GM21390 (cell line): ENCODE results near the gene CHPF.
A peak's percentile ranks its signal among the peaks of the same experiment; 100 is the strongest.

Experiments used
- ATAC-seq: cut with Tn5 transposase; IDR thresholded peaks from one replicate; pipeline ENCODE4 v1.9.1; 2021; ENCODE audit not compliant: unreplicated experiment

CHPF gene, protein sequence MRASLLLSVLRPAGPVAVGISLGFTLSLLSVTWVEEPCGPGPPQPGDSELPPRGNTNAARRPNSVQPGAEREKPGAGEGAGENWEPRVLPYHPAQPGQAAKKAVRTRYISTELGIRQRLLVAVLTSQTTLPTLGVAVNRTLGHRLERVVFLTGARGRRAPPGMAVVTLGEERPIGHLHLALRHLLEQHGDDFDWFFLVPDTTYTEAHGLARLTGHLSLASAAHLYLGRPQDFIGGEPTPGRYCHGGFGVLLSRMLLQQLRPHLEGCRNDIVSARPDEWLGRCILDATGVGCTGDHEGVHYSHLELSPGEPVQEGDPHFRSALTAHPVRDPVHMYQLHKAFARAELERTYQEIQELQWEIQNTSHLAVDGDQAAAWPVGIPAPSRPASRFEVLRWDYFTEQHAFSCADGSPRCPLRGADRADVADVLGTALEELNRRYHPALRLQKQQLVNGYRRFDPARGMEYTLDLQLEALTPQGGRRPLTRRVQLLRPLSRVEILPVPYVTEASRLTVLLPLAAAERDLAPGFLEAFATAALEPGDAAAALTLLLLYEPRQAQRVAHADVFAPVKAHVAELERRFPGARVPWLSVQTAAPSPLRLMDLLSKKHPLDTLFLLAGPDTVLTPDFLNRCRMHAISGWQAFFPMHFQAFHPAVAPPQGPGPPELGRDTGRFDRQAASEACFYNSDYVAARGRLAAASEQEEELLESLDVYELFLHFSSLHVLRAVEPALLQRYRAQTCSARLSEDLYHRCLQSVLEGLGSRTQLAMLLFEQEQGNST

DNA sequence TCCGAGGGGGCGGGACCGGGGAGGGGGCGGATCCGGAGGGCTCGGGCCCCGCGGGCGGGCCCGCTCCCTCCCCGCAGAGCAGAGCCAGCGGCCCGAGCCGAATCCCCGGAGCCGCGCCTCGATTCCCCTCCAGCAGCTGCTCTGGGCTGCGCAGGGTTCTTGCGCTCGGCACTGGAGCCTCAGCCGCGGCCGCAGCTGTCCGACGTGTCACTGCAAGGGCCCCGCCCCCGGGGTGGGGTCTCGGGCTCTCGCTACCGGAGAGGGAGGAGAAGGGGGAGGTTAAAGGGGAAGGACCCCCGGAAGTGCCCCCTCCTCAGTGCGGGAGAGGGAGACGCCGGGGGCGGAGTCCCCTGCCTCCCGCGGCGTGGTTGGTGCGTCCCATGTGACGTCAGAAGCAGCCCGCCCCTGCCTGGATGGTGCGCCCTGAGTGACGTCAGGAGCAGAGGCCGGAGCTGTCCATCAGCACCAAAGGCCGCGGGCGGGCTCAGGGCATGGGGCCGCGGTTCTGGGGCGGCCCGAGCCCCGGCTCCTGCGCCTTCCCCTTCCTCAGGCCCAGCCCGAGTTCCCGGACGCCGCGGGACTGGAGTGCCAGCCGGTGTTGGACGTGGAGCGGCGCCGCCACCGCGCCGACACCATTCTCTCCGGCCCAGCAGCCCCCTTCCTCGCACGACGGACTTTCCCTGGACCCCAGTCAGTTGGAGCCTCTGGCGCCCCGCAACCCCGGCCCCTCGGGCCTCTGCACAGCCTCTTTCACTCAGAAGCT, at the start of gene CHPF, which contains the start of gene TMEM198:
CHPF (minus strand) TSS at position 214 of the 763 bp plus-strand sequence. CDS start 271 bp downstream, outside the sequence.
TMEM198 (plus strand) TSS at position 433 of the 763 bp plus-strand sequence. CDS start 700 bp downstream, outside the sequence.
- peak; percentile 73 for ATAC-seq

DNA sequence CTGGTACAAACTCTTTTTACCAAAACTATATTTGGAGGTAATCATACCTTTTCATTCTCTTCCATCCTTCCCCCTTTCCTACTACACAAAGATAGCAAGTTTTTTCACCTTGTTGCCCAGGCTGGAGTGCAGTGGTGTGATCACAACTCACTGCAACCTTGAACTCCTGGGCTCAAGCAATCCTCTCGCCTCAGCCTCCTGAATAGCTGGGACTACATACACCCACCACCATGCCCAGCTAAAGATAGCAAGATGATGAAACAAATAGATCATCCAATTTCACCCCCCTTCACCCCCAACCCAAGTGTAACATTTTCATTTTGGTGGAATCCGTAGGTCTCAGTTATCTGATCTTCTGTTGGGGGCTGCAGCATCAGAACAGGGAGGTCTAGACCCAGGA, 49.5 kb upstream of the CHPF start:
- ATAC-seq: no peak

DNA sequence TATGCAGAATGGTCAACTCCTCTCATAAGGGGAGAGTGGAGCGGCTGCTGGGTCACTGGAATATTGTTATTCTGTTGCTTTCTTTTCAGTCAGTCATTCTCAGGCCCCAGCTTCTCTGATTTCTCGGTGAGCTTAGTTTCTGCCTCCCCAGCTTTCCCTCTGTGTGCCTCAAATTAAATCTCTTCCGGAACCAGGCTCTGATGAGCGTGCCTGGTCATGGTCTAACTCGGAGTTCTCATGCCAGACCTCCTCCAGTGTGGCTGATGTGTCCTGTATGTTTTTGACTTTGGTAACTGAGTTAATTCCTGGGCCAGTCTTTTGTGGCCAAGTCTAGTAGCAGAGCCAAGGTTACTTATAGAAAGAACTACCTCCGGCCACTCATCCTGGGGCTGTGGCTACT, 49.1 kb upstream of the CHPF start:
- no peak for ATAC-seq

DNA sequence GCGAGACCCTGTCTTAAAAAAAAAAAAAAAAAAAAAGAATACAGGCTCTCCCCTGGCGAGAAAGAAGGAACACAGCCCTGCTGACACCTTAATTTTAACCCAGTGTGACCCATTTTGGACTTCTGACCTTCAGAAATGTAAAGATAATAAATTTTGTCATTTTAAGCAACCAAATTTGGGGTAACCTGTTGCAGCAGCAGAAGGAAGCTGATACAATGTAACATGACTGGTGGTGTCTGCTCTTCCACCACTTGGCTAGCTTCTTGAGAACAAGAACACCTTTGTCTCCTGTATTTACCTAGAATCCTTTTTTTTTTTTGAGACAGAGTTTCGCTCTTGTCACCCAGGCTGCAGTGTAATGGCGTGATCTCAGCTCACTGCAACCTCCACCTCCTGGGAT, 47.5 kb upstream of the CHPF start:
- no peak for ATAC-seq

DNA sequence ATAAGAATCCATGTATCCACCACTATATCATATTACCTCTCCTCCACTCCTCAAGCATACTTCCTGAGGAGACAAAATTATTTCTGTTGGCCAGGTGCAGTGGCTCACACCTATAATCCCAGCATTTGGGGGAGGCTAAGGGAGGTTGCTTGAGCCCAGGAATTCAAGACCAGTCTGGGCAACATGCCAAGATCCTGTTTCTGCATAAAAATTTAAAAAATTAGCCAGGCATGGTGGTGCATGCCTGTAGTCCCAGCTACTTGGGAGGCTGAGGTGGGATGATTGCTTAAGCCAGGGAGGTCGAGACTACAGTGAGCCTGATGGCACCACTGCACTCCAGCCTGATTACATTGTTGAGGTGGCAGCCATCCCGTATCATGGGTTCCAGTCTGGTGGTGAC, 37.7 kb upstream of the CHPF start:
- ATAC-seq: no peak

DNA sequence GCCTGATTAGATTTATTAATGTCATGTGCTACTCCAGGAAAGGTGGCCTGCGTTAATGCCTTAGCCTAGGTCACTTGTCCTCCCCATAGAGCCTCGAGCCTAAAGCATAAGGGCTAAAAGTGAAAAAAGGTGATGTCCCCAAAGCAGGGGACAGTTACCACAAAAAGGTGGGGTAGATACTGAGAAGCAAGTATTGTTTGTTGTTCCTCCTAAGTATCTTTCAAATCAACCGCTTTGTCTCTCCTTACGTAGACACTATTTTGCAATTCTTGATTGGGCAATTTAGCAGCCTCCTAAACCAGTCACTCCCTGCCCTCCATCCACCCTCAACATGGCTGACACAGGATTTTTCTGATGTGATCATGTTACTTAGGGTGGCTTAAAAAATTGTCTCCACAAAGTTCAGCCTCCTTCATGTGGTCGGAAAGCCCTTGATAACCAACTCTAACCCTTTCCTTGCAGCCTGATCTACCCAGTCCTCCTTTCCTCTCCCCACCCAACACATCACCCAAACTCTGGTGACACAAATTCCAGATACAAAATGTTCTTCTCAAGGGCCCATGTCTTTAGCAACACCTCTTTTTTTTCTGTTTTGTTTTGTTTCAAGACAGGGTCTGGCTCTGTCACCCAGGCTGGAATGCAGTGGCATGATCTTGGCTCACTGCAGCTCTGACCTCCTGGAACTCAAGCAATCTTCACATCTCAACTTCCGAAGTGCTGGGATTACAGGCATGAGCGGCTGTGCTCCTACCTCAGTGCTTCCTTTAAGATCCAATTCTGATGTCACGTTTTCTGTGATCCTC, 35.4 kb upstream of the CHPF start:
- ATAC-seq: no peak

DNA sequence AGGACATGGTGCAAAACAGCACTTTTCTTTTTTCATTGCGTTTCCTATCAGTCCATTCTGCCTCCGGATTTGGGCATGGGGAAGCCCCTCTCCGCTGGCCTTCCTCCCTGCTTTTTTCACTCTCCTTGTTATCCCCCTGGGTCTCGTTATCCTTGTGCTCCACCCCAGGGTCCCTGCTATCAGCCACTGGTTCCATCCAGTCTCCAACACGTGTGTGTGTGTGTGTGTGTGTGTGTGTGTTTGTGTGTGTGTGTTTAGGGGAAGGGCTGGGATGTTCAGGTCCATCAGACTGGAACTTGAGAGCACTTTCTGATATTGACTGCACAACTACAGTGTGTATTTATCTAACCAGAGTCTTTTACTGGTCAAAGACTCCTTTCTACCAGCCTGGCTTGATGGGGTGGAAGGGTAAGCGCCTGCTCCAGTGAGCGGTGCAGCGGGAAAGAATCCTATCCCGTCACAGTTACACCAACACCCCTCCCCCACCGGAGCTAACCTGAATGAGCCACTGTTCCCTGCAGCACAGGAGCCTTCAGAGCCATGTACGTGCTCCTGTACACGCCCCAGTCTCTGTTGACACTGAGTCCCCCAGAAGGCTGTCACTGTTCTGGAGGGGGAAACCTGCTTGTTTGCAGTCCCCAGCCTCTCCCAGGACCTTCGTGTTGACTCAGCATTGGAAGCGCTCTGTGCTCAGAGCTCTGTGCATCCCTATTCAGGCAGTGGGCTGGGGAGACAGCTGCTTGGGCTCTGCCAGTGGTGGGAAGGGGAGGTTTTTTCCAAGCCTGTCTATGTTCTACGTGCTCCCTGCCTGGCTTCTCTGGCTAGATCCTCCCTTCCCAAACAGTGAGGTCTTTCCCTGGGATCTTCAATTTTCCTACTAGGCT, 33.1 kb upstream of the CHPF start:
- ATAC-seq: no peak

DNA sequence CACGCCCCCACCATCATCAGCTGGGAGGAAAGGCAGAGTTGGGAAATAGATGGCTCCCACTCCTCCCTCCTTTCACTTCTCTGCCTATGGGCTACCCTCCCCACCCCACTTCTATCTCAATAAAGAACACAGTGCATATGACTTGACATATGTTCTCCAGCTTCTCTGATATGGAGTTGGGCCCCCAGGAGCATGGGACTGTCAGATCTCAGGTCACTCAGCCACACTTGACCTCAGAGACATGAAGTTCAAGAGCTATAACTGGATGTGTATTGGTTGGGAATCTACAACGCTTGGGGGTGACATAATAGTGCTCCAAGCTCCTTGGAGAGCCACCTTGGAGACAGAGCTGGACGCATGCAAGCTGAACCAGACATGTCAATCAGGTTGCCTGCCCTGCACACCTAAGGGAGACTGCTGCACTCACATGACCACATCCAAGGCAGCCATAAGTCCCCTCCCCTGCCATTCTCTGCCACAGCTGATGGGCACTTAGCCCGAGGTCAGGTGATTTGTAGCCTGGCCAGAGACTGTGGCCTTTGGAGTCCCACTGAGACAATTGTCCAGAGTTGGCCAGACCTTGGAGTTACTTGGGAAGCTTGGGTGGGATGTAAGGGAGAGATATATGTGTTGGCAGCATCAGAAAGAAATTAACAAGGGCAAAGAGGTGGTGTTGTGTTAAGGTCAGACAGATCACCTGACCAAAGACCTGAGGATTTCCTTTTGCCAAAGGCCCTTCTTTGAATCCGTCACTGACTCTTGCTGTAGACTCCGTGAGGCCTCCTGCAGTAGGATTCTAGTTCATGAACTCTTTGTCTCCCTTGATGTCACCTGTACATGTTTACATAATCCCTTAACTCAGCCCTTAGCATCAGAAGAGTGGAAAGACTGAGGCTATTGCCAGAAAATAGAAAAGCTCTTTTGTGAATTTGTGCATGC, 32.2 kb upstream of the CHPF start:
- ATAC-seq: no peak

DNA sequence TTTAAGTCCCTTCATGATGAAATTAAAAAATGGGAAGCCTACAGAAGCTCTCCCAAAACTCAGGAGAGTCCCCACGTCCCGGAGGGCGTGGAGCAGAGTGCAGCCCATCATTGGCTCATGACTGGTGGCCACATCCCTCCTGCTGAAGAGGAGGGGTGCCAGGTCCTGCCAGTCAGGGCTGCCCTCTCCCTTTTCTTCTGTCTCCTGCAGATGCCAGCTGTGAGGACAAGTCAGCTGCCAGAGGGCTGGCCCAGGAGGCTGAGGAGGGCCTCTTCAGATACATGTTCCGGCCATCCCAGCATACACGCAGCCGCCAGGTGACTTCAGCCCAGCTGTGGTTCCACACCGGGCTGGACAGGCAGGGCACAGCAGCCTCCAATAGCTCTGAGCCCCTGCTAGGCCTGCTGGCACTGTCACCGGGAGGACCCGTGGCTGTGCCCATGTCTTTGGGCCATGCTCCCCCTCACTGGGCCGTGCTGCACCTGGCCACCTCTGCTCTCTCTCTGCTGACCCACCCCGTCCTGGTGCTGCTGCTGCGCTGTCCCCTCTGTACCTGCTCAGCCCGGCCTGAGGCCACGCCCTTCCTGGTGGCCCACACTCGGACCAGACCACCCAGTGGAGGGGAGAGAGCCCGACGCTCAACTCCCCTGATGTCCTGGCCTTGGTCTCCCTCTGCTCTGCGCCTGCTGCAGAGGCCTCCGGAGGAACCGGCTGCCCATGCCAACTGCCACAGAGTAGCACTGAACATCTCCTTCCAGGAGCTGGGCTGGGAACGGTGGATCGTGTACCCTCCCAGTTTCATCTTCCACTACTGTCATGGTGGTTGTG, 31.1 kb upstream of the CHPF start:
- no peak for ATAC-seq

DNA sequence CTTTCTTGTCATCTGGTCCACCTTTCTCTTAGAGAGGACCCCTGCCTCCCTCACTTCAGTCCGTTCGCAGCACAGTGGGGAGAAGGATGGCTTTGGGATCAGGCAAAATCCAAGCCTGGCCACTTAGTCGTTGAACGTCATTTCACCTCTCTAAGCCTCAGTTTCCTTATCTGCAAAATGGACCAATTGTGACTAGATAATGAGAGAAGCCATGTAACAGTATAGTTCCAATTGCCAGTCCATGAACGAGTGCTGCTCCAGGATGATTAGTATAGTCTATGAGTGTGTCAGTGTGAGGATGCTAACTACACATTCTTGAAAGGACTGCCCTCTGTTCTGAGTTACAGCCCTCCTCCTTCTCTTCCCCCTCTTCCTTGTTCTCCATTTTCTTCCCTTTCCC, 29.6 kb upstream of the CHPF start:
- no peak for ATAC-seq

DNA sequence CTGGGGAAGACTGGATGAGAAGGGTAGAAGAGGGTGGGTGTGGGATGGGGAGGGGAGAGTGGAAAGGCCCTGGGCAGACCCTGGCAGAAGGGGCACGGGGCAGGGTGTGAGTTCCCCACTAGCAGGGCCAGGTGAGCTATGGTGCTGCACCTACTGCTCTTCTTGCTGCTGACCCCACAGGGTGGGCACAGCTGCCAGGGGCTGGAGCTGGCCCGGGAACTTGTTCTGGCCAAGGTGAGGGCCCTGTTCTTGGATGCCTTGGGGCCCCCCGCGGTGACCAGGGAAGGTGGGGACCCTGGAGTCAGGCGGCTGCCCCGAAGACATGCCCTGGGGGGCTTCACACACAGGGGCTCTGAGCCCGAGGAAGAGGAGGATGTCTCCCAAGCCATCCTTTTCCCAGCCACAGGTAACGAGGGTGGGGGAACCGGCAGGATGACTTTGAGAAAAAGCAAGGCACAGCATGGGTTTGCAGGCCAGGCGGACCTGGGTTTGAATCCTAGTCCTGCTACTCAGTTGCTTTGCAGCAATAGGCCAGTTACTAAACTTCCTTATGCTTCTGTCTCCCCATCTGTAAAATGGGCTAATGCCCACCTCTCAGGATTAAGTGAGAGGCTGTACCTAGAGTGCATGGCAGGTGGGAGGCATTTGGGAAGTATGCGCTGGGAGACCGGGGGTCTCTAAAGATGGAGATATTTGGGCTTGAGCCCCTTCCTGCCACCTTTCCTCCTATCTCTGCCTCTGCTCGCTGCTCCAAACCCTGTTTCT, 28.8 kb upstream of the CHPF start, which contains the start of gene INHA:
INHA (plus strand) TSS at position 74 of the 765 bp plus-strand sequence; CDS start at position 139, 65 bp downstream.
- no peak for ATAC-seq

DNA sequence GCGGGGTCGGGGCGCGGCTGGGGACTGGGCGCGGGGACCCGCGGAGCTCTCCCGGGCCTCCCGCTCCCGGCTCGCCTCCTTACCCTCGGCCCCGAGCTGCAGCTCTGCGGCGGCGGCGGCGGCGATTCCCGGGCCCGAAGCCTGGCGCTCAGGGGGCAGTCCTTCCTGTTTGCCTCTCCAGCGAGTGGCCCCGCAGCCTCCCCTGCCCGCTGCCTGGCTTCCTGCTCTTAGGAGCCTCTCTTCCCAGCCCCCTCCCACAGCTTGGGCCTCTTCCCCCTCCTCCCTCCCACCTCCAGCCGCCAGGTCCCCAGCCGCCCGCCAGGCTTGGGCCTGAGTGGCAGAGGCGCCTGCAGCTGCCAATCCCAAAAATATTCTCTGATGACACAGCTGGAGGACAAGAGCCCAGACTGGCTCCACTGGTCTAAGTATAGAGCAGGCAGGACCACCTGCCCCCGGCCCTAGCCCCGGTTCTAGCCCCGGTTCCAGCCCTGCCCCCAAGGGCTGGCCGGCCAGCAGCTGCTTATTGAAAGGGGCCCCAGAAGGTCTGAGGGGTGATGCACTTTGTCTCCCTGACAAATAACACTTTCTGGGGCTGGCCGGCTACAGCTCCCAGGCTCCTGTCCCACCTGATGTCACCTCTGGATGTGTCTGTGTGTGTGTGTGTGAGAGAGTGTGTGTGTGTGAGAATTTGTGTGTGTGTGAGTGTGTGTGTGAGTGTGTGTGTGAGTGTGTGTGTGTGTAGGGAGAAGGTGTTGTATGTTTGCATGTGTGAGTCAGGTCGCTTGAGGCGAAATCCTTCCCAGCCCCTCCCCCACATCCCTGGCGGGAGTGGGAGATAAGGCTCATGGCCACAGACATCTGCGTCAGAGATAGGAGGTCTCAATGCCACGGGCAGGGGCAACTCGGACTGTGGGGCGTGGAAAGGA, 28.0 kb upstream of the CHPF start, which contains the start of gene OBSL1:
OBSL1 (minus strand) TSS at position 229 of the 926 bp plus-strand sequence. CDS start 307 bp downstream, outside the sequence.
- ATAC-seq: no peak

DNA sequence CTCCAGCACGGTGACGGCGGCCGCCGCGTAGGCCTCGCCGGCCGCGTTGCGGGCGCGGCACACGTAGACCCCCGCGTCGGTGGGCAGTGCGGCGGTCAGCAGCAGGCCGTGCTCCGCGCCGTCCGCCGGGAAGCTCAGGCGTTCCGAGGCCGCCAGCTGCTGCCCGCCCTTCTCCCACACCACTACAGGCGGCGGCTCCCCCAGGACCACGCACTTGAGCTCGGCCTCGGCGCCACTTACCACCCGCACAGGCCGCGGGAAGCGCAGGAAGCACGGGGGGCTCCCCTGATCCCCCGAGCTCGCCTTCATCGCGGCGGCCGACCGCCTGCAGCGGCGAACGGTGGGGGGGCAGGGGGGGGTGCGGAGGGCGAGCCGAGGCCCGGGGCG, 27.3 kb upstream of the CHPF start:
- no peak for ATAC-seq

DNA sequence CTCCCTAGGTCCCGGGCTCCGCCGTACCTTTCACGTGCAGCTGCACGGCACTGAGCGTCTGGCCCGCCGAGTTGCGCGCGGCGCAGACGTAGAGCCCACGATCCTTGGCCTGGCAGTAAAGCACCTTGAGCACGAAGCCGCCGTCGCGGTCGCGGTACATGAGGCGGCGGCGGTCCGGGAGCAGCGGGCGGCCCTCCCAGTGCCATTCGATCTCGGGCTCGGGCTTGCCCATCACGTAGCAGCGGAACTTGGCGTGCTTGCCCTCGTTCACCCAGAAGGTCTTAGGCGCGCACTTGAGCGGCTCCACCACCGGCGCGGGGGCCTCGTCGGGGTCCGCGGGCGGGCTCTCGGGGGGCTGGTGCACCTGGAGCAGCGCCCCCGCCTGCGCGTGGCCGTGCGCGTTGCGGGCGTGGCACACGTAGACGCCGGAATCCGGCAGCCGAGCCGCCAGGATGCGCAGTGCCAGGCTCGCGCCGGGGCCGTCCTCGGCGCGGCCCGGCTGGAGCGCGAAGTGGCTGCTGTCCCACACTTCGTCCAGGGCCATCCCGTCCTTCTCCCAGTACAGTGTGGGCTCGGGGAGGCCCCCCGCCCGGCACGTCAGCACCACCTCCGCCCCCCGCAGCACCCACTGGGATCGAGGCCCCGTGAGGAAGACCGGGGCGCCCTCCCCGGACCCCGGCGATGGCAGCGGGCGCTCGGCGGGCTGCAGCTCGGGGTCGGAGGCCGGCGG, 26.8 kb upstream of the CHPF start:
- ATAC-seq: no peak

DNA sequence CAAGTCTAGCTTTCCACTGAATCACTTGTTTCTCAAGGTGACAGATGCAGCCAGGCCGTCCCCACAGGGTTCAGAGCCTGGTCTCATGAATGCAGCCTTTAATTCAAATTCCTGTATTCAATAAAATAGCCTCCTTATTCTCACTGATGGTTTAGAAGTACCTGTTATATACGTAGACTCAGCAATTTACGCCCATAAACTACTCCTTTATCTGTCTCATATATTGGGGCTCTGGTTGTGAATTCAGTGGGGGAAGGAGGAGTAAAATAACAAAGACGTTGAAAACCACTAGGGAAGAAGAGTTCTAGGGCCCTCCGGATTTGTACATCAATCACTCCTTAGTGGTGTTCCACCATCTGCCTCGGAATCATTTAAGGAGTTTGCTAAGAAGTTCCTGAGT, 26.0 kb upstream of the CHPF start:
- ATAC-seq: no peak
